Posterior cingulate gyrus (tissue), 11 donors: Measurements from ENCODE around the gene CCDC124.
"Not testable (repeated sequence)": the region's sequence is repeated elsewhere in the genome, so short reads cannot be mapped to it uniquely, and the experiment has no call there.

Experiments
- DNase-seq, 10 donors: peaks; one replicate each; pipeline versions ENCODE4 v3.0.0 to v3.0.0-alpha.2; 2020 to 2021; ENCODE audit warnings: mixed read lengths in 3 of 10
- intact Hi-C: fragments of 100-400 bp; cut with DNase I; formaldehyde crosslinking; loops from one replicate; pipeline ENCODE4 v1.15.1; 2023

The CCDC124 gene

GRCh38 chr19:17932485-17933338 is at the start of gene CCDC124:
Gene CCDC124 (plus strand): TSS chr19:17933015. CDS start chr19:17936421, 3,406 bp downstream.
- intact Hi-C loops = loop anchor here (1.0 to 5.0 kb wide), 2 partner anchors 73 to 420 kb away; partner anchors contain the start of genes PGLS and RPL18A
- DNase-seq = peak; percentile 80 to 97 (median 85)

- DNase-seq = no peak
- intact Hi-C loops = no loop called here
Measured at GRCh38 chr19:17883627-17884410, 49.0 kb upstream of the CCDC124 start.

- intact Hi-C loops = no loop called here
- DNase-seq = no peak
Measured at GRCh38 chr19:17886515-17886914, 46.3 kb upstream of the CCDC124 start.

GRCh38 chr19:17887221-17887620 is 45.6 kb upstream of the CCDC124 start:
- DNase-seq, intact Hi-C loops: not testable (repeated sequence)

- intact Hi-C loops = no loop called here
- DNase-seq = no peak
Measured at GRCh38 chr19:17888260-17888659, 44.6 kb upstream of the CCDC124 start.

GRCh38 chr19:17889609-17890214 is 43.1 kb upstream of the CCDC124 start:
- peak in 1 of 10 donors; percentile 11 for DNase-seq
- intact Hi-C loops = no loop called here

GRCh38 chr19:17893766-17894165 is 39.0 kb upstream of the CCDC124 start:
- intact Hi-C loops = no loop called here
- no peak for DNase-seq

- intact Hi-C loops = no loop called here
- DNase-seq = no peak
Measured at GRCh38 chr19:17902701-17903100, 30.1 kb upstream of the CCDC124 start.

- intact Hi-C loops = no loop called here
Measured at GRCh38 chr19:17908244-17908643, 24.6 kb upstream of the CCDC124 start.

GRCh38 chr19:17909003-17909732 is 23.6 kb upstream of the CCDC124 start:
- DNase-seq = no peak
- intact Hi-C loops = no loop called here

More at GRCh38 chr19:17908244-17908643, 24.6 kb upstream of the CCDC124 start:
- DNase-seq = no peak

GRCh38 chr19:17910791-17911360 is 21.9 kb upstream of the CCDC124 start:
- intact Hi-C loops = no loop called here
- no peak for DNase-seq

- intact Hi-C loops = no loop called here
- DNase-seq = no peak
Measured at GRCh38 chr19:17915940-17916593, 16.7 kb upstream of the CCDC124 start.

GRCh38 chr19:17918151-17918550 is 14.7 kb upstream of the CCDC124 start:
- intact Hi-C loops, DNase-seq: not testable (repeated sequence)

GRCh38 chr19:17919122-17919521 is 13.7 kb upstream of the CCDC124 start:
- DNase-seq, intact Hi-C loops: not testable (repeated sequence)

GRCh38 chr19:17920527-17920926 is 12.3 kb upstream of the CCDC124 start:
- intact Hi-C loops = no loop called here

GRCh38 chr19:17922138-17922537 is 10.7 kb upstream of the CCDC124 start:
- DNase-seq = no peak
- intact Hi-C loops = no loop called here

More at GRCh38 chr19:17920527-17920926, 12.3 kb upstream of the CCDC124 start:
- DNase-seq = no peak

GRCh38 chr19:17926044-17926443 is 6.8 kb upstream of the CCDC124 start:
- no peak for DNase-seq
- intact Hi-C loops = no loop called here

GRCh38 chr19:17929056-17929455 is 3.8 kb upstream of the CCDC124 start:
- DNase-seq = no peak
- intact Hi-C loops = no loop called here

GRCh38 chr19:17931532-17932191 is 1.2 kb upstream of the CCDC124 start:
- intact Hi-C loops = loop anchor here (1.0 to 5.0 kb wide), 2 partner anchors 72 to 419 kb away; partner anchors contain the start of genes PGLS and RPL18A
- DNase-seq = no peak
